Adipocyte (in vitro differentiated cells): ENCODE measurements around the gene CHRNB2.
"Not testable (repeated sequence)": the region's sequence is repeated elsewhere in the genome, so short reads cannot be mapped to it uniquely, and the experiment has no call there.

Experiments
- DNase-seq: peaks from one replicate; pipeline ENCODE4 v3.0.0-alpha.2; 2015; ENCODE audit warnings: low read depth
- H3K27me3 ChIP-seq: replicated peaks from 2 replicates; pipeline ENCODE4 v1.7.0; 2013; ENCODE audit warnings: mild to moderate bottlenecking, low read length, moderate library complexity; ENCODE audit not compliant: control insufficient read depth, insufficient read depth
- H3K36me3 ChIP-seq: 2 replicates; pipeline ENCODE4 v1.7.0; 2013; ENCODE audit warnings: low read length, mild to moderate bottlenecking, moderate library complexity; ENCODE audit not compliant: control insufficient read depth, insufficient read depth, severe bottlenecking
- H3K4me1 ChIP-seq: 2 replicates; pipeline ENCODE4 v1.7.0; 2013; ENCODE audit warnings: mild to moderate bottlenecking, low read length, moderate library complexity; ENCODE audit not compliant: control insufficient read depth, insufficient read depth
- H3K4me3 ChIP-seq: 2 replicates; pipeline ENCODE4 v1.7.0; 2013; ENCODE audit warnings: mild to moderate bottlenecking, low read length, moderate library complexity
- H3K9ac ChIP-seq: 2 replicates; pipeline ENCODE4 v1.7.0; 2013; ENCODE audit warnings: mild to moderate bottlenecking, low read length, moderate library complexity
- H3K9me3 ChIP-seq: 2 replicates; pipeline ENCODE4 v1.7.0; 2013; ENCODE audit warnings: mild to moderate bottlenecking, low read length, moderate library complexity; ENCODE audit not compliant: control insufficient read depth

Gene CHRNB2

GRCh38 chr1:154567386-154568156 is at the start of gene CHRNB2:
Gene CHRNB2, plus strand, starts transcription at chr1:154567778. Its CDS starts 267 bp downstream, at chr1:154568045.
- H3K4me3 ChIP-seq: peak within 1 kb of the TSS; percentile 56
- peak; percentile 74 for DNase-seq
- peaks cover 50% of the 10 kb centered on the region for H3K27me3 ChIP-seq
- no peaks in the 10 kb centered on the region for H3K36me3 ChIP-seq
- no peak within 1 kb of the TSS for H3K9ac ChIP-seq
- H3K9me3 ChIP-seq: no peaks in the 10 kb centered on the region
- H3K4me1 ChIP-seq: peaks cover 3% of the 10 kb centered on the region

GRCh38 chr1:154519591-154519991 is 48.0 kb upstream of the CHRNB2 start:
- Histone ChIP-seq H3K4me1 (peaks cover 4% of the 10 kb centered on the region), H3K4me3 (no peak overlapping the region), H3K9me3 (peaks cover 7% of the 10 kb centered on the region), H3K36me3 (no peaks in the 10 kb centered on the region), H3K27me3 (peaks cover 34% of the 10 kb centered on the region), H3K9ac (no peak overlapping the region)
- no peak for DNase-seq

GRCh38 chr1:154520333-154520732 is 47.2 kb upstream of the CHRNB2 start:
- Histone ChIP-seq H3K9me3 (peaks cover 7% of the 10 kb centered on the region), H3K4me3 (no peak overlapping the region), H3K27me3 (peaks cover 34% of the 10 kb centered on the region), H3K4me1 (peaks cover 4% of the 10 kb centered on the region), H3K9ac (no peak overlapping the region), H3K36me3 (no peaks in the 10 kb centered on the region)
- DNase-seq: no peak

GRCh38 chr1:154521695-154522094 is 45.9 kb upstream of the CHRNB2 start:
- Histone ChIP-seq H3K27me3 (peaks cover 24% of the 10 kb centered on the region), H3K36me3 (no peaks in the 10 kb centered on the region), H3K9ac (no peak overlapping the region), H3K9me3 (peaks cover 7% of the 10 kb centered on the region), H3K4me3 (no peak overlapping the region), H3K4me1 (peaks cover 4% of the 10 kb centered on the region)
- DNase-seq: no peak

- no peak for DNase-seq
- Histone ChIP-seq H3K9ac (no peak overlapping the region), H3K4me1 (peaks cover 4% of the 10 kb centered on the region), H3K9me3 (peaks cover 7% of the 10 kb centered on the region), H3K36me3 (no peaks in the 10 kb centered on the region), H3K4me3 (no peak overlapping the region), H3K27me3 (peaks cover 20% of the 10 kb centered on the region)
Measured at GRCh38 chr1:154524881-154525280, 42.7 kb upstream of the CHRNB2 start.

GRCh38 chr1:154527192-154527591 is 40.4 kb upstream of the CHRNB2 start:
- Histone ChIP-seq H3K36me3 (no peaks in the 10 kb centered on the region), H3K9me3 (peaks cover 7% of the 10 kb centered on the region), H3K27me3 (peaks cover 12% of the 10 kb centered on the region), H3K4me3 (no peak overlapping the region), H3K4me1 (no peaks in the 10 kb centered on the region), H3K9ac (no peak overlapping the region)
- DNase-seq: no peak

DNA sequence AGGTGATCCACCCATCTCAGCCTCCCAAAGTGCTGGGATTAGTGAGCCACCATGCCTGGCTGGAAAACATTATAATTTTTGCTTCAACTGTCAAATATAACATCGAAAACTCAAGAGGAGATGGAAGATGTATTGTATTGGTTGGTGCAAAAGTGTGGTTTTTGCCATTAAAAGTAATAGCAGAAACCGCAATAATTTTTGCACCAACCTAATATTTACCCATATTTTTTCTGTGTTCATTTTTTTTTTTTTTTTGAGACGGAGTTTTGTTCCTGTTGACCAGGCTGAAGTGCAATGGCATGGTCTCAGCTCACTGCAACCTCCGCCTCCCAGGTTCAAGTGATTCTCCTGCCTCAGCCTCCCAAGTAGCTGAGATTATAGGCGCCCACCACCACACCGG is 38.3 kb upstream of the CHRNB2 start:
- Histone ChIP-seq H3K27me3 (peaks cover 6% of the 10 kb centered on the region), H3K4me3 (no peak overlapping the region), H3K4me1 (no peaks in the 10 kb centered on the region), H3K36me3 (no peaks in the 10 kb centered on the region), H3K9ac (no peak overlapping the region), H3K9me3 (no peaks in the 10 kb centered on the region)
- no peak for DNase-seq

DNA sequence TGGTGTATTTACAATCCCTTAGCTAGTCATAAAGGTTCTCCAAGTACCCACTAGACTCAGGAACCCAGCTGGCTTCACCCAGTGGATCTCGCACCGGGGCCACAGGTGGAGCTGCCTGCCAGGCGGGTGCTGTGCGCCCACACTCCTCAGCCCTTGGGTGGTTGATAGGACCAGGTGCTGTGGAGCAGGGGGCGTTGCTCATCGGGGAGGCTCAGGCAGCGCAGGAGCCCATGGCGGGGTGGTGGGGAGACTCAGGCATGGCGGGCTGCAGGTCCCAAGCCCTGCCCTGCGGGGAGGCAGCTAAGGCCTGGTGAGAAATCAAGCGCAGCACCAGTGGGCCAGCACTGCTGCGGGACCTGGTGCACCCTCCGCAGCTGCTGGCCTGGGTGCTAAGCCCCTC is 35.6 kb upstream of the CHRNB2 start:
- H3K36me3 ChIP-seq, H3K9me3 ChIP-seq, DNase-seq, H3K9ac ChIP-seq, H3K4me1 ChIP-seq, H3K4me3 ChIP-seq: not testable (repeated sequence)
- peaks cover 14% of the 10 kb centered on the region for H3K27me3 ChIP-seq

- H3K9ac ChIP-seq: no peak overlapping the region
- no peaks in the 10 kb centered on the region for H3K4me1 ChIP-seq
- H3K4me3 ChIP-seq: no peak overlapping the region
- peak; percentile 38 for DNase-seq
- peaks cover 5% of the 10 kb centered on the region for H3K9me3 ChIP-seq
- peaks cover 14% of the 10 kb centered on the region for H3K27me3 ChIP-seq
- no peaks in the 10 kb centered on the region for H3K36me3 ChIP-seq
Measured at GRCh38 chr1:154533952-154534844, 33.4 kb upstream of the CHRNB2 start.

GRCh38 chr1:154536570-154536969 is 31.0 kb upstream of the CHRNB2 start:
- Histone ChIP-seq H3K27me3 (peaks cover 31% of the 10 kb centered on the region), H3K9ac (no peak overlapping the region), H3K4me3 (no peak overlapping the region), H3K36me3 (no peaks in the 10 kb centered on the region), H3K9me3 (peaks cover 5% of the 10 kb centered on the region), H3K4me1 (no peaks in the 10 kb centered on the region)
- peak; percentile 34 for DNase-seq
